Measurements from ENCODE around the gene LPCAT1.
A peak's percentile ranks its signal among the peaks of the same experiment; 100 is the strongest.

Gene LPCAT1

DNA sequence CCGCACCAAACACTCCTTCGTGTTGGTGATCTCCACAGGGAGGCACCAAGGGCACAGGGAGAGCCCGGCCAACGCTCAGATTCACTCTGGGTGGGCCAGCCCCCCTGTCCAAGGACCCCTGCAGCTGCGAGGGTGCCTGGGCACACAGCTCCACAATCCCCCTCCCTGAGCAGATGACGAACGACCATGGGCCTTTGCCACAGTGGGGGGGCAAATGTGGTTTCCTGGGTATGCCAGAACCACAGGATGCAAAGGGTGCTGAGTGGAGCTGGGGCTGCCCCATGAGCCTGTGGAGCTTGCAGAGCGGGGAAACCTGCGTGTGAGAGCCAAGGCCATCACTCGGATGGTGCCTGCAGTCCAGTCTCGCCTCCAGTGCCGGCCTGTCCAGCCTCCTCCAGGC is 31.0 kb downstream of the LPCAT1 start:
- TF ChIP-seq, protein P1, sequence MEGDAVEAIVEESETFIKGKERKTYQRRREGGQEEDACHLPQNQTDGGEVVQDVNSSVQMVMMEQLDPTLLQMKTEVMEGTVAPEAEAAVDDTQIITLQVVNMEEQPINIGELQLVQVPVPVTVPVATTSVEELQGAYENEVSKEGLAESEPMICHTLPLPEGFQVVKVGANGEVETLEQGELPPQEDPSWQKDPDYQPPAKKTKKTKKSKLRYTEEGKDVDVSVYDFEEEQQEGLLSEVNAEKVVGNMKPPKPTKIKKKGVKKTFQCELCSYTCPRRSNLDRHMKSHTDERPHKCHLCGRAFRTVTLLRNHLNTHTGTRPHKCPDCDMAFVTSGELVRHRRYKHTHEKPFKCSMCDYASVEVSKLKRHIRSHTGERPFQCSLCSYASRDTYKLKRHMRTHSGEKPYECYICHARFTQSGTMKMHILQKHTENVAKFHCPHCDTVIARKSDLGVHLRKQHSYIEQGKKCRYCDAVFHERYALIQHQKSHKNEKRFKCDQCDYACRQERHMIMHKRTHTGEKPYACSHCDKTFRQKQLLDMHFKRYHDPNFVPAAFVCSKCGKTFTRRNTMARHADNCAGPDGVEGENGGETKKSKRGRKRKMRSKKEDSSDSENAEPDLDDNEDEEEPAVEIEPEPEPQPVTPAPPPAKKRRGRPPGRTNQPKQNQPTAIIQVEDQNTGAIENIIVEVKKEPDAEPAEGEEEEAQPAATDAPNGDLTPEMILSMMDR (IDR thresholded peaks at IDR 0.05; ENCODE audit: low read depth, low read length), result no peak
- H3K4me3 ChIP-seq (replicated peaks in 1 of 2; ENCODE audit: low read depth in 2 of 2, low read length in 2 of 2), result no peak overlapping the region
- no peak for DNase-seq (ENCODE audit: low read depth in 2 of 2)

DNA sequence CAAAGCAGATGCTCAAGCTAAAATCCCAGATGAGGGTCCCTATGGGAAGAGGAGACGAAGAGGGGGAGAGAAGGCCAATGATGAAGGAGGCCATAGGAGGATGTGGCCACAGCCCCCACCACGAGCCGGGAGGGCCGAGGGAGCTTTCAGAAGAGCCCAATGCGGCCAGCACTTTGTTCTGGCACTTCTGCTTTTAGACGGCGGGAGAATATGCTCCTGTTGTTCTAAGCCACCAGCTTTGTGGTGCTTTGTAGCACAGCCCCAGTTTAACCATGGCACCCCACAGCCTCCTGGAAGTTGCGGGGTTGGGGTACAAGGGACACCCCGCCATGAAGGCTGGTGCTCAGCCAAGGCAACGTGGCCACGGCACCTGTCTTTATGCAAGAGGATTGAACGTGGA is 33.4 kb downstream of the LPCAT1 start:
- no peak for DNase-seq (ENCODE audit: low read depth in 2 of 2)

GRCh38 chr5:1489754-1490153 is 34.0 kb downstream of the LPCAT1 start:
- no peak for DNase-seq (ENCODE audit: low read depth in 2 of 2)
- TF ChIP-seq, protein P1 (IDR thresholded peaks at IDR 0.05; ENCODE audit: low read depth, low read length), result no peak
- no peak overlapping the region for H3K4me3 ChIP-seq (replicated peaks in 1 of 2; ENCODE audit: low read depth in 2 of 2, low read length in 2 of 2)

More for the DNA sequence above, 33.4 kb downstream of the LPCAT1 start:
- TF ChIP-seq, protein P1 (IDR thresholded peaks at IDR 0.05; ENCODE audit: low read depth, low read length), result no peak
- no peak overlapping the region for H3K4me3 ChIP-seq (replicated peaks in 1 of 2; ENCODE audit: low read depth in 2 of 2, low read length in 2 of 2)

DNA sequence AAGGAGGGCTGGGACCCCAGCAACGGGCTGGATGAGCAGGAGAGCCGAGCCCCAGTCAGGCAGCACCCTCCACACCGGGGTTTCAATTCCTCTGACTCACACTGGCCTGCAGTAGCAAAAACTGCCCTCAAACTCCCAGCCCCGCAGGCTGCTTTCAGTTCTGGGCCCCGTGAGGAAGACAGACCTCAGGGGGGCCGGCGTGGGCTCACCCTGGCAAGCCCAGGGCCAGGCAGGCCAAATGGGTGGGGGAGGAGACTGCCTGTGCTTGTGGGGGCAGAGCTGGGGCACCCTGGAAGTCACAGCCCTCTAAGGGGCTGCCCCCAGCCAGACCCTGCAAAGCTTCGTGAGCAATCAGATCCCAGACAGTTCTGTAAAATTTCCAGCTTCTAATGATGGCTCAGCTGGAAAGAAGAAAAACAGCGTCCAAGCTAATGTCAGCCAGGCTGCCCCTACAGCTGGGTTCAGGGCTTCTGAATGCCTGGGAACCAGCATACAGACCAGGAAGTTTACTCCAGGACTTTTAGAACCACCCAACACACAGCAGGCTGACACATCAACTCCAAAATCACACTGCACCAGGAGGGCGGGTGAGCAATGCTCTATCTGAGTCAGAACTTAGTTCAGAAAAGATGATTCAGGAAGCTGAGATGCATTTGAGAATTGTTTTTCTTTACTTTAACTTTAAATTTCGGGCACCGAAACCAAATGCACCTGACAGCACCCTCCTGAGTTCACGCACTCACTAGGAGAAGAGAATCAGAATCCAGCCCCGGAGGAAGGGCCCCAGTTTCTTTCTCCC is 34.7 kb downstream of the LPCAT1 start:
- DNase-seq (ENCODE audit: low read depth in 2 of 2), result peak; percentile 72 to 92
- TF ChIP-seq, protein P1 (IDR thresholded peaks at IDR 0.05; ENCODE audit: low read depth, low read length), result no peak
- H3K4me3 ChIP-seq (replicated peaks in 1 of 2; ENCODE audit: low read depth in 2 of 2, low read length in 2 of 2), result no peak overlapping the region

GRCh38 chr5:1487079-1487764 is 36.5 kb downstream of the LPCAT1 start:
- TF ChIP-seq, protein P1 (IDR thresholded peaks at IDR 0.05; ENCODE audit: low read depth, low read length), result no peak
- H3K4me3 ChIP-seq (replicated peaks in 1 of 2; ENCODE audit: low read depth in 2 of 2, low read length in 2 of 2), result no peak overlapping the region
- DNase-seq (ENCODE audit: low read depth in 2 of 2), result no peak

DNA sequence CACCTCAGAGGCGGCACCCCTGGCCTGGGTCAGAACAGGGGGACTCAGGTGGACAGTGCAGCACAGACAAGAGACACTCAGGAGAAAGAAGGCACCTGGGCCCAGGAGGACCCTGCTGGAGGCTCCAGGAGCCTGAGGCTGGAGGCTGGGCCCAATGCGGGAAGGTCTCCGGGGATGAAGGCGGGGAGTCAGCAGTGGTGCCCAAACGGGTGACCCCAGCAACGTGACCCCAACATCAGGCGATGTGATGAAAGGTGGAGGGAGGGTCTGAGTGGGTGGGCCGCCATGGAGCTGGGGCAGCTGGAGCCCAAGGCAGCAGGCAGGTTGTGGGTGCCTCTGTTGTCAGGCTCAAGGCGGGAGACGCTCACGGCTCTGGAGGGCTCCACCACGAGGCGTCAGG is 37.5 kb downstream of the LPCAT1 start:
- TF ChIP-seq, protein P1 (IDR thresholded peaks at IDR 0.05; ENCODE audit: low read depth, low read length), result no peak
- no peak overlapping the region for H3K4me3 ChIP-seq (replicated peaks in 1 of 2; ENCODE audit: low read depth in 2 of 2, low read length in 2 of 2)
- no peak for DNase-seq (ENCODE audit: low read depth in 2 of 2)
